ENCODE results near the gene STARD9.

- no peak for TF ChIP-seq CTCF (IDR thresholded peaks at IDR 0.05 in 4 of 5, conservative IDR thresholded peaks at IDR 0.05 in 1 of 5)
- TF ChIP-seq POLR2A (IDR thresholded peaks at IDR 0.05): no peak
These were observed 117.1 kb downstream of the STARD9 start for GRCh38 chr15:42692536-42692935.

Measured in gastrocnemius medialis (tissue), 4 donors.